ENCODE results near the gene KLK12. TPM values are rescaled to one million over a fixed set of nuclear protein-coding genes. Genes with fewer than 3 reads are reported as not detected.

Gene KLK12
- polyA plus RNA-seq, 1 donor (not counting 4 experiments of a cell fraction or from before 2014, with no cell fraction given) = not detected

DNA sequence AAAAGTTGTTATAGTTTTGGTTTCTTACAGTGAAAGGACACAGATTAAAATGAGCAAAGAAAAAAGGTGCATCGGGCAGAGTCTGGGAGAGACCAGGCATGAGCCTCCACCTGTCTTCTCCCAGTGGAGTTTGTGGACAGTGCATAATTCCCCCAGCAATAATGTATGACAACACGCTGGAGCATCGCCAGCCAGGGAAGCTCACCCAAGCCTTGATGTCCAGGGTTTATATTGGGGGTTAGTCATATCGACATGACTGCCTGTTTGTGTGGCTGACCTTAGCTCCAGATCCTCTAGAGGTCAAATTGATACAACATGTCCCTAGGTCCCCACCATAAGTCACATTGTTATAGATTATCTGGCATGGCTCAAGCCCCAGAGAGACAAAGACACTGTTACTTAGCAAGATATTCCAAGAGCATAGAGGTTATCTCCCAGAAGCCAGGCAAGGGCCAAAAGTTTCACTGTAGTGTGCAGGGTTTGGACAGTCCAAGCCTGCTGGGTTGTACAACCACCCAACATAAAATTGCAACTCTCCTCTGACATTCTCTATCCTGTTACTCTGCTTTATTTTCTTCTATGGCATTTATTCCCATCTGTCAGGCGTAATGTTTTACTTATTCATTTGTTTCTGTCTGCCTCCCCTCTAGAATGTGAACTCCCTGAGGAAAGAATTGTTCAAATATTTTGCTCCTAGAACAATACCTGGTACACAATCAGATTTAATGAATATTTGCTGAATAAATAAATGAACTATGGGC, 35.7 kb upstream of the KLK12 start:
- Histone ChIP-seq H3K4me2 (ENCODE audit: control insufficient read depth, extremely low read depth, insufficient read depth, low read depth, low read length) (no peak overlapping the region), H3K79me2 (ENCODE audit: control insufficient read depth, insufficient read depth, low read length) (no peaks in the 10 kb centered on the region), H3K9ac (ENCODE audit: control insufficient read depth, extremely low read depth, insufficient read depth, low read length) (no peak overlapping the region), H4K20me1 (ENCODE audit: control insufficient read depth, extremely low read depth, insufficient read depth, low read length) (no peaks in the 10 kb centered on the region), H3K4me1 (ENCODE audit: control insufficient read depth, extremely low read depth, insufficient read depth, low read length) (no peaks in the 10 kb centered on the region), H3K27ac (ENCODE audit: control insufficient read depth, insufficient read depth, low read length) (no peak overlapping the region), H2AFZ (ENCODE audit: control insufficient read depth, low read length) (no peak overlapping the region), H3K27me3 (ENCODE audit: control insufficient read depth, extremely low read depth, insufficient read depth, low read length) (peaks cover 8% of the 10 kb centered on the region), H3K9me3 (ENCODE audit: control insufficient read depth, low read depth, low read length) (no peaks in the 10 kb centered on the region), H3K4me3 (ENCODE audit: control insufficient read depth in 2 of 3, extremely low read depth in 1 of 3, insufficient read depth in 2 of 3, low read depth in 1 of 3, low read length in 3 of 3) (no peak overlapping the region), H3K36me3 (ENCODE audit: control insufficient read depth in 2 of 2, extremely low read depth in 1 of 2, insufficient read depth in 2 of 2, low read length in 2 of 2) (no peaks in the 10 kb centered on the region), H3K9me1 (ENCODE audit: control insufficient read depth, extremely low read depth, insufficient read depth, low read length) (no peaks in the 10 kb centered on the region)
- TF ChIP-seq EZH2 (IDR thresholded peaks at IDR 0.05; ENCODE audit: low read length) = no peak
- TF ChIP-seq, protein P1, sequence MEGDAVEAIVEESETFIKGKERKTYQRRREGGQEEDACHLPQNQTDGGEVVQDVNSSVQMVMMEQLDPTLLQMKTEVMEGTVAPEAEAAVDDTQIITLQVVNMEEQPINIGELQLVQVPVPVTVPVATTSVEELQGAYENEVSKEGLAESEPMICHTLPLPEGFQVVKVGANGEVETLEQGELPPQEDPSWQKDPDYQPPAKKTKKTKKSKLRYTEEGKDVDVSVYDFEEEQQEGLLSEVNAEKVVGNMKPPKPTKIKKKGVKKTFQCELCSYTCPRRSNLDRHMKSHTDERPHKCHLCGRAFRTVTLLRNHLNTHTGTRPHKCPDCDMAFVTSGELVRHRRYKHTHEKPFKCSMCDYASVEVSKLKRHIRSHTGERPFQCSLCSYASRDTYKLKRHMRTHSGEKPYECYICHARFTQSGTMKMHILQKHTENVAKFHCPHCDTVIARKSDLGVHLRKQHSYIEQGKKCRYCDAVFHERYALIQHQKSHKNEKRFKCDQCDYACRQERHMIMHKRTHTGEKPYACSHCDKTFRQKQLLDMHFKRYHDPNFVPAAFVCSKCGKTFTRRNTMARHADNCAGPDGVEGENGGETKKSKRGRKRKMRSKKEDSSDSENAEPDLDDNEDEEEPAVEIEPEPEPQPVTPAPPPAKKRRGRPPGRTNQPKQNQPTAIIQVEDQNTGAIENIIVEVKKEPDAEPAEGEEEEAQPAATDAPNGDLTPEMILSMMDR (optimal IDR thresholded peaks at IDR 0.05 in 1 of 3, IDR thresholded peaks at IDR 0.05 in 1 of 3, conservative IDR thresholded peaks at IDR 0.05 in 1 of 3; ENCODE audit: extremely low read depth in 1 of 3, insufficient read depth in 2 of 3, low read length in 3 of 3) = no peak
- dilution Hi-C loops (cut with MboI; ENCODE audit: extremely low pct_ligation_motif_present, low sequenced_read_pairs) = no loop called here
- DNase-seq (ENCODE audit: low read depth, low spot score) (no peak), FAIRE-seq (no peak)

DNA sequence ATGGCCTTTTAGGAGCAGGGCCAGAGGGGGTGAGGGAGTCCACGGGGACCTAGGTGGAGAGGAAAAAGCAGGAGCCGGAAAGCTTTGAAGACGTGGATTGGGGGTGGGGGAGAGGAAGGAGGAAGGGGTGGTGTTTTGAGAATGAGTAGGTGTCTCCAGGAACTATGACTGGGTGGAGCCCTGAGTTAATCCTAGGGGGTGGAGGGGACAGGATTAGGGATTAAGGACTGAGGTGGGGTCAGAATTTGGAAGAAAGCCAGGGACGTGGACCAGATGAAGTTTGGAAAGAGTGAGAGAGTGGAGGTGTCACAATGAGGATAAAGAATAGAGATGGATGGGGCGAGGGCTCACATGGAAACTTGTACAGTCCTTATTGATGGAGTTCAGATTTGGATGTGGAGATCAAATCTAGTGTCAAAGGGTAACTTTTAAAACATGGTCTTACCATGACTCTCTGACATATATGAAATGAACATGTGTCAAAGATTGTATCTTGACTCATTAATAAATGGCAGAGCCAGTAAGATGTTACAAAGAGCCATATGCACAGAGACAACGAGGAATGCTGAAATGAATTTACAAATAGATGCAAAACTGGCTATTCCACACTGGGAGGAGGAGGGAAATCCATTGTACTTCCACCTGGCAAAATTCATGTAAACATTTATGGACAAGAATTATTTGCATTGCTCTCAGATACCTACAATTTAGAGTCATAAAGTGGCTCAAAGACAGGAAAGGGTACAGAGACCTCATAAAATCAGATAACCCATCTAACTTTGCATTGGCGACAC, 31.8 kb upstream of the KLK12 start:
- H3K36me3 ChIP-seq (ENCODE audit: control insufficient read depth in 2 of 2, extremely low read depth in 1 of 2, insufficient read depth in 2 of 2, low read length in 2 of 2) = no peaks in the 10 kb centered on the region
- FAIRE-seq (no peak), DNase-seq (ENCODE audit: low read depth, low spot score) (no peak)
- no peak overlapping the region for H3K9ac ChIP-seq (ENCODE audit: control insufficient read depth, extremely low read depth, insufficient read depth, low read length)
- no peaks in the 10 kb centered on the region for H3K9me3 ChIP-seq (ENCODE audit: control insufficient read depth, low read depth, low read length)
- peaks cover 18% of the 10 kb centered on the region for H3K27me3 ChIP-seq (ENCODE audit: control insufficient read depth, extremely low read depth, insufficient read depth, low read length)
- no peak overlapping the region for H2AFZ ChIP-seq (ENCODE audit: control insufficient read depth, low read length)
- H4K20me1 ChIP-seq (ENCODE audit: control insufficient read depth, extremely low read depth, insufficient read depth, low read length) = no peaks in the 10 kb centered on the region
- no peak overlapping the region for H3K4me2 ChIP-seq (ENCODE audit: control insufficient read depth, extremely low read depth, insufficient read depth, low read depth, low read length)
- no peak overlapping the region for H3K4me3 ChIP-seq (ENCODE audit: control insufficient read depth in 2 of 3, extremely low read depth in 1 of 3, insufficient read depth in 2 of 3, low read depth in 1 of 3, low read length in 3 of 3)
- no peaks in the 10 kb centered on the region for H3K79me2 ChIP-seq (ENCODE audit: control insufficient read depth, insufficient read depth, low read length)
- TF ChIP-seq, protein P1 (optimal IDR thresholded peaks at IDR 0.05 in 1 of 3, IDR thresholded peaks at IDR 0.05 in 1 of 3, conservative IDR thresholded peaks at IDR 0.05 in 1 of 3; ENCODE audit: extremely low read depth in 1 of 3, insufficient read depth in 2 of 3, low read length in 3 of 3) = no peak
- TF ChIP-seq EZH2 (IDR thresholded peaks at IDR 0.05; ENCODE audit: low read length) = no peak
- dilution Hi-C loops (cut with MboI; ENCODE audit: extremely low pct_ligation_motif_present, low sequenced_read_pairs) = no loop called here
- no peaks in the 10 kb centered on the region for H3K9me1 ChIP-seq (ENCODE audit: control insufficient read depth, extremely low read depth, insufficient read depth, low read length)
- peaks cover 3% of the 10 kb centered on the region for H3K4me1 ChIP-seq (ENCODE audit: control insufficient read depth, extremely low read depth, insufficient read depth, low read length)
- H3K27ac ChIP-seq (ENCODE audit: control insufficient read depth, insufficient read depth, low read length) = no peak overlapping the region
